ENCODE data around the gene CKLF. TPM values are rescaled to one million over a fixed set of nuclear protein-coding genes. Genes with fewer than 3 reads are reported as not detected.

The CKLF gene
- total RNA-seq, 1 donor from 2014 or later: 38.0 TPM

- Mint-ChIP-seq H3K4me3 (ENCODE audit: unreplicated experiment) (no peak overlapping the region), H3K27me3 (ENCODE audit: unreplicated experiment) (peaks cover 2% of the 10 kb centered on the region), H3K27ac (ENCODE audit: unreplicated experiment) (no peak overlapping the region), H3K9me3 (ENCODE audit: unreplicated experiment) (no peaks in the 10 kb centered on the region), H3K4me1 (ENCODE audit: unreplicated experiment) (peaks cover 14% of the 10 kb centered on the region), H3K36me3 (ENCODE audit: low read depth, unreplicated experiment) (peaks cover 3% of the 10 kb centered on the region)
- no peak for DNase-seq (ENCODE audit: low spot score)
- no peak for TF ChIP-seq CTCF (IDR thresholded peaks at IDR 0.05; ENCODE audit: unreplicated experiment)
These were observed 13.5 kb upstream of the CKLF start for GRCh38 chr16:66538910-66539309.

- Mint-ChIP-seq H3K27me3 (ENCODE audit: unreplicated experiment) (peaks cover 2% of the 10 kb centered on the region), H3K27ac (ENCODE audit: unreplicated experiment) (no peak overlapping the region), H3K9me3 (ENCODE audit: unreplicated experiment) (no peaks in the 10 kb centered on the region), H3K4me3 (ENCODE audit: unreplicated experiment) (no peak overlapping the region), H3K36me3 (ENCODE audit: low read depth, unreplicated experiment) (peaks cover 3% of the 10 kb centered on the region), H3K4me1 (ENCODE audit: unreplicated experiment) (peaks cover 17% of the 10 kb centered on the region)
- no peak for TF ChIP-seq CTCF (IDR thresholded peaks at IDR 0.05; ENCODE audit: unreplicated experiment)
- no peak for DNase-seq (ENCODE audit: low spot score)
These were observed 12.5 kb upstream of the CKLF start for GRCh38 chr16:66539623-66540469.

GRCh38 chr16:66541388-66542355 lies 10.7 kb upstream of the CKLF start:
- no peak overlapping the region for H3K4me3 Mint-ChIP-seq (ENCODE audit: unreplicated experiment)
- no peaks in the 10 kb centered on the region for H3K9me3 Mint-ChIP-seq (ENCODE audit: unreplicated experiment)
- TF ChIP-seq CTCF (IDR thresholded peaks at IDR 0.05; ENCODE audit: unreplicated experiment): no peak
- no peak for DNase-seq (ENCODE audit: low spot score)
- peaks cover 2% of the 10 kb centered on the region for H3K27me3 Mint-ChIP-seq (ENCODE audit: unreplicated experiment)
- no peak overlapping the region for H3K27ac Mint-ChIP-seq (ENCODE audit: unreplicated experiment)
- peaks cover 17% of the 10 kb centered on the region for H3K4me1 Mint-ChIP-seq (ENCODE audit: unreplicated experiment)
- H3K36me3 Mint-ChIP-seq (ENCODE audit: low read depth, unreplicated experiment): peaks cover 3% of the 10 kb centered on the region

DNA sequence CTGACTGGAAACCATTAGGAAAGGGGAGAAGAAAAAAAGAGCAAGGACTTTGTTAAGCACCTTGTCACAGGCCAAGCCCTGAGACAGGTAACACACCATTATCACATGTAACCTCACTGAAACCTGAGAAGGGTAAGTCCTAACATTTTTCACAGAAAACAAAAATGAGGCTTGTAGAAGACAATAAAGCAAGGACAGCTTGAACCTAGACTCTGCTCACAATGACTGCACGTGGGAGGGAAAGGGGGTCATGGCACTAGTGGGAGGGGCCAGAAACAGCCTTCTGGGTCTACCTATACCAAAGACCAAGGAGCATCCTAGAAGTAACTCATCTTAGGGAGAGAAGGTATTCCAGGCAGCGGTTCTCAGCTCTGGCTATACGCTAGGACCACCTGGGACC lies 10.0 kb upstream of the CKLF start:
- Mint-ChIP-seq H3K4me3 (ENCODE audit: unreplicated experiment) (no peak overlapping the region), H3K9me3 (ENCODE audit: unreplicated experiment) (no peaks in the 10 kb centered on the region), H3K27ac (ENCODE audit: unreplicated experiment) (no peak overlapping the region), H3K4me1 (ENCODE audit: unreplicated experiment) (peaks cover 16% of the 10 kb centered on the region), H3K36me3 (ENCODE audit: low read depth, unreplicated experiment) (peaks cover 2% of the 10 kb centered on the region), H3K27me3 (ENCODE audit: unreplicated experiment) (no peaks in the 10 kb centered on the region)
- no peak for TF ChIP-seq CTCF (IDR thresholded peaks at IDR 0.05; ENCODE audit: unreplicated experiment)
- DNase-seq (ENCODE audit: low spot score): no peak
